MV-4-11 (cell line): ENCODE measurements around the gene MCTP2.
A peak's percentile ranks its signal among the peaks of the same experiment; 100 is the strongest.

Experiments used
- DNase-seq: peaks from one replicate; lab custom pipeline; 2025; lab: John Stamatoyannopoulos, UW

MCTP2 gene

DNA sequence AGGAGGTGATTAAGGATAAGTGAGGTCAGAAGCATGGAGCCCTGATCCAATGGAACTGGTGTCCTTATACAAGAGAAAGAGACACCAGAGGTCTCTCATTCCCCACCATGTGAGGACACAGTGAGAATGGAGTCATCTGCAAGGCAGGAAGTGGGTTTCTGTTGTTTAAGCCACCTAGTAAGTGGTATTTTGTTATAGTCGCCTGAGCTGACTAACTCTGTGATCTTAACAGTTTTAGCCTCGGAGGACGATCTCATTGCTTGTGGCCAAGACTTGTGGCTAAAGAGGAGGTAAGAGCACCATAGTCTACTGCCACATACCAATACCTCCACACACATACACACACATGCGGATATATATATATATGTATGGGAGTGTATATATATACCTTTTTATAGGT lies 73.8 kb downstream of the MCTP2 start:
- DNase-seq: peak; percentile 39

DNA sequence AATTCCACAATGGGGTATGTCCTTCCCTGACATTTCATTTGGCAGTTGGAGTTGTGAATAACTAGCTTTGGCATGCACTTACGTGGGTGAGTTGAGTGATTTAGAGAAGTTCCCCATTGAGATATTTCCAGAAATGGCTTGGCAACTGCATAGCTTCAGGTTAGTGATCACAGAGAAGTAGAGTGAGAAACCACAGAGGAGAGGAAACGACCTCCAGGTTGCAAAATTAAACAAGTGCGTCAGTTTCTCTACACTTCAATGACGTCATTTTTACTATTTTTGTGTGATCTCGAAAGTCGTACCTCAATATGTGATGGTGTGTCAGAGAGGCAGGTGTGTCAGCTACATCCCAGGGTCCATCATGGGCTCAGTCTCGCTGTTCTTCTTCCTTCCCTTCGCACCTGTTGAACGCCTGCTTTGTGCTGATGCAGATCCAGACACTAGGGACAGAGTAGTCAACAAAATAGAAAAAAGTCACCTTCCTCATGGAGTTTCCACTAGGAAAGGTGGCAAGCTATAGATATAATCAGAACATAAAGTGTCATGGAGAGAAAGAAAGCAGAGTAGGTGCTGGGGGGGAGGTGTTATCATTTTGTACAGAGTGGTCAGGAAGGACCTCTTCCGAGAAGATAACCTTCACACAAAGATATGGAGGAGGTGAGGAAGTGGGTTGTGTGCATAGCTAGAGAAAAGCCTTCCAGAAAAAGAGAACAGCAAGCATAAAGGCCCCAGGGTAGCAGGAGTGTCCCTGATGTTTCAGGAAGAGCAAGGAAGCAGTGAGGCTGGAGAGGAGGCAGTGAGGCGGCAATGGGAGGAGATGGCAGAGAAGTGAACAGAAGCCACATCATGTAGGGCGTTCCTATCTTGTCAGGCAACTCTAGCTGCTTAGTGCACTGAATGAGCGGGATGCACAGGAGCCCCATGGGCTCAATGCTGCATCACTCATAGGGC lies 75.6 kb downstream of the MCTP2 start:
- peak; percentile 23 for DNase-seq

DNA sequence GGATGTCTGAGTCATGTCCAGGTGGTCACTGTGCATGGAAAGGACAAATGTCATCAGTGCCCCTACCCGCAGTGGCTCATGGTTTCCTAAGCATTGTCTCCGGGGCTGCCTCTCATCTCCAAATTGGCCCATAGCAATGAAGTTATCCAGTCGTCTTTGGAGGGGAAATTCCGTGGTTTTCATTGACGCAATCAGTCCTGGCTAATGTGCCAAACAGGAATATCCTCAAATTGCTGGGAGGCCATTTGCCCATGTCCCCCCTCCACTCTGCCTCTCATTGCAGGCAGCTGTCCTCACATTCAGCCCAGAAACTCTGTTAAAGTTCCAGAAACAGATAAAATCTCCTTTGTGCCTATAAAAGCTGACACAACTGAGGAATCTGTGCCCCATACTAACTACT lies 81.6 kb downstream of the MCTP2 start:
- DNase-seq: no peak

DNA sequence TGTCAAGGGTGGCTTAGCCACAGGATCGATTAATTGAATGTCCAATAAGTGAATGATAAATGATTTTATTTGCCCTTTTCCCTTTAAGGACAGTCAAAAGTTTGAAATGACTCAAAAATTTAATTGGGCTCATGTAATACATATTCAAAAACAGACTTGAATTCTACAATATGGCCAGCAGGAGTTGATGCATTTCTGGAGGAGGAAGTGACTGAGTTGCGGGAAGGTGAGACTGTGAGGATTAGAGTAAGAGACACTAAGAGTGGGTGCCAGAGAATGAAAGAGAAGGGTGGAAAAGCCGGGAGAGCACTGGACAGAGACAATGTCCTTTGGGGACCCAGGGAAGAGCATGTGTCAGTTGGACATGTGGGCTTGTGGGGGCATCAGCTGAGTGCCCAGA lies 83.3 kb downstream of the MCTP2 start:
- DNase-seq: no peak

DNA sequence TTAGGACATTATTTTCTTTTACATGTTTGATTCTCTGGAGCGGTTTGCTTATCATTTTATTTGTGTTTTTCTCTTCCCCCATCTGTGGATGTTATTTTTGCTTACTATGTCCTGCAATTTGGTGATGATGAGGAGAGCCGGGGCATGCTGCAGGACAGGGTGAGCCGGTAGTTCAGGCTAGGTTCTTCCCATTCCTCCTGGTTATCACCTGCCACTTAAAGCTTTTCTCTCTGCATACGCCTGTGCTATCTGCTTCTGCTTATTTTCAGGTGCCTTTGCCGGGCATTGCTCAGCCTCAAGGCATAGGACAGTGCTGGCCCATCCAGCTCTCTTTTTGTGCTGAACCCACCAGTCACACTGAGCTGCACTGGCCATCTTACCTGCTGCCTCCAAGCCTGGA lies 85.8 kb downstream of the MCTP2 start:
- no peak for DNase-seq

DNA sequence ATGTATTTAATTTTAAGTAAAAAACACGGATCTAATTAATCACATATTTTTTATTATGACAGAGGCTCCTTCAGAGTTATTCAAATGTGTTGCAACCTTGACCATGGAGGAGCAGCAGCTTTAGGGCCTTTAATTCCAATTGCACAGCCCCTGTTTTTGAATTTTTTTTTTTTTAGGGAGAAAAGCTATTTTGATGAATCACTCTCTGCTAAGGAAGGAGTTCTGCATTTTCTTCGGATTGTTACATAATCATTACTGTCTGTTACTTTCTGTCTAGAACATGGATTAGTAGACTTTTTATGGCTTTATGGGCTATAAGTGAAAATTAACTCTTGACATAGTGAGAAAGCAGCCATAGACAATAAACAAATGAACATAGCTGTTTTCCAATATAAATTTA lies 90.8 kb downstream of the MCTP2 start:
- DNase-seq: peak; percentile 82

DNA sequence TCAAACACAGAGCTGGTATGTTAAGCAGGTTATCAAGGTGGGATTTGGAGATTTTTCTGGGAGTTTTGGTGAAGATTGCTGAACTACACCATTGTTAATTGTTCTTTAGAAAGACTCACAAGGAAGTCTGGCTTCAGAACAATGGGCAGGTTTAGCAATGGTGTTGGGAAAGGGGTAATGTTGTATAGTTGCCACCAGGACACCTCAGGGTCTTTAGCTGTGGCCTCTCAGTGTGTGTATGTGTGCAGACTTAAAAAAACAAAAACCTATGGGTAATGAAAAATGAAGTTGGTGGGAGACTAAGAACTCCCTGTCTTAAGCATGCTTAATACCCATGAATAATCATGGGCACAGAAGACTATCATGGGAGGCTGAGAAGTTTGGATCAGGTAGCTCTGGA lies 91.7 kb downstream of the MCTP2 start:
- DNase-seq: no peak

DNA sequence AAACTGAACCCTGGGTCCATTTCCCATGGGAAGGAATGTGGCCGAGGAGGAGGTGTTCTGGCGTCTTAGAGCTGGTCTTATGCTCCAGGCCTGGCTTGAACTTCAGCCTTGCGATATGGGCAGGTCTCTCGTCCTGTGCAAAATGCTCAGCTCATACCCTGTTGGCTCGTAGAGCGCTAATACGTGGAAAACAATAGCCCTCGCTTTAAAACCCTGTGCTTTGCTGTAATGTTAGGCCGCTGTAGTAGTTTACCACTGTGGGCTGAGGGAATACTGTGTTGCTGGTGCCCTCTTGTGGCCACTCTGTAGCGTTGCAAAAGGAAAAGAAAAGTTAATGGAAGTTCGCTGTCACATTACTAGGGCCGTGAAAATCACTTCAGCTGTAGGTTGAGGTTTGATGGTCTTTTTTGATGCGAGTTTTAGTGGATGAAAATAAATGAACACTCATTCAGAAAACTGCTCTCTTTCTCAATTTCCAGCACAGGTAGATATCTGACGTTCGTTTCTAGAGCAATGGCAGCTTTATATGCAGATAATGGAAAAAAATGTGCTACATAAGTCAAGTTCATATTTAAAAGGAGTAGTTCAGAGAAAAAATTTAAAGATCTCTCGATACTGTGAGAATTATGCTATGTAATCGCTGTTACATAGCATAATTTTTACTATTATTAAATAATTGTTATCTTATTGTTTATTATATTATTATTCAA lies 92.9 kb downstream of the MCTP2 start:
- DNase-seq: peak; percentile 61

DNA sequence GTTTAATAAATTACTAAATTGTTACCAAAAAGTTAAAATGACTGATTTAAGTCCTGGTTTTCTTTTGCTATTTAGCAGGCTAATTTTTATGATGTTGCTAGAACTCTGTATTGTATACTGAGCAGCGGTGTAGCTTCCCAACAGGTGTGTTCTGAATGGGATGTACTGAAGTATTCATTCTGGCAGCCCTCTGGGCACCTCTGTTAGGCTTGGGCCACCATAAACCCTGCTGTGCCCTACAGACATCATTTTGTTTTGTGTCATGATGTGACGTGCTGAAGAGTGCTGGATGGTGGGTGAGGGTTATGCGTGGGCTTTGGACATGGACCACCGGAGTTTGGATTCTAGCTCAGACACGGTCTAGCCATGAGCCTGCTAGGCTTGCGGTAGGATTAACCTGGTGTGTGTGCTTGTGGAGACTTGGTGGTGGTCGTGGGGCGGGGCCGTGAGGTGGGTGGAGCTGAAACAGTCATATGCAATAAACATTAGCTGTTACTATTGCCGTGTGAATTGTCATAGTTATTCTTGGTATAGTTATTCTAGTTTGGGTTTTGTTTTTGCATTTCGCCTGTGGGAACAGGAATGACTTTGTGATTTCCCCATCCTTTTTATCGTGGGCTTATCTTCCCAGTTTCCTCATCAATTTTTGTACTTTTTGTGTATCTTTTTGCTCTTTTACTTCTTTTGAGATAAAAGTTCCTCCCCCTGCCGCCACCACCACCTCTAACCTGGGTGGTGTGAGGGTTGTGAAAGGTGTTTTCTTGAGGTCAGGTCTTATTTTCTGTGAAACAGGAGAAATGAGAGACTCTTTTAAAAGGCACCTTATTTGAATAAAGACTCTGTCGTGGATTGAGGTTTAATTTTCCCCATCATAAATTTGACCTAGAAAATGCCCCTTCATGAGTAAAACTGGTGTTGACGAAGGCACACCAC lies 93.7 kb downstream of the MCTP2 start:
- DNase-seq: no peak

DNA sequence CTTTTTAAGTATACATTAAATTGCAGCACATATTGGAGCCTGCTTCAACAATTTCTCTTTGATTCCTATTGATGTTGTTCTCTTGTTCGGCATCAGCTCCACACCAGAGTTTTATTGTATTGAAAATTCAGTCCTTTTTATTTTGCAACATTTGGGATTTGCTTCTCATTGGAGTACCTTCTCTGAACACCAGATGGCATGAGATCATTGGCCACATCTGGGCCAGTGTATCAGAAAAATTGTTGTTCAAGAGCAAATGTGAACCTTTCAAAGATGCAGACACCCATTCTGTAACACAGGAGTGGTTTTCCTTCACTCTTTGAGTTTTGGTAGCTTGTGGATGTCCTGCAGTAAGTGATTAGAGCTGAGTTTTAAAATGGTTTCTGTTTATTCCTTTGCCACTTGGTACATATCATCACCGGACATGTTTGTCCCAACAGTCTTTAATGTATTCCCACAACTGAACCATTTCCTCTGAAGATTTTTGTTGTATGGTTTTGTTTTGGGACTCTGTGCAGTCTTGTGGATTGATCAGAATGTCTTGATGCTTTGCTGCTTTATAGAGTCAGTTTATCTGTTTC lies 96.1 kb downstream of the MCTP2 start:
- peak; percentile 25 for DNase-seq

DNA sequence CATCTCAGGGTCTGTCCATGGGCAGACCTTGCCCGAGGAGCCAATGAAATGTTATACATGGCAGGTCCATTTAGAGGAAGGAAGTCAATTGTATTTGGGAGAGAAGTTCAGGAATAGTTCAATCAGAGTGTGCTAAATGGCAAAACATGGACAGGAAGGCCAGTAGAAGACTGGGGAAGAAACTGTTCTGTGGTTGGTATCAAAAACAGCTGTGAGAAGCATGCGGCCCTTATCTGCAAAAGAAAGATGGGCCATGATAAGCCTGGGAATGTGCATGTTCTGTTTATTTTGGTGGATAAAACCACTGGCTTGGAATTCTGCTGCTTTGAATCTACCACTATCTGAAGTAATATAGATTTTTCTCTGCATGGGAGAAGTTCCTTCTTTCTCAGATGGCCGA lies 100.4 kb downstream of the MCTP2 start:
- DNase-seq: no peak

DNA sequence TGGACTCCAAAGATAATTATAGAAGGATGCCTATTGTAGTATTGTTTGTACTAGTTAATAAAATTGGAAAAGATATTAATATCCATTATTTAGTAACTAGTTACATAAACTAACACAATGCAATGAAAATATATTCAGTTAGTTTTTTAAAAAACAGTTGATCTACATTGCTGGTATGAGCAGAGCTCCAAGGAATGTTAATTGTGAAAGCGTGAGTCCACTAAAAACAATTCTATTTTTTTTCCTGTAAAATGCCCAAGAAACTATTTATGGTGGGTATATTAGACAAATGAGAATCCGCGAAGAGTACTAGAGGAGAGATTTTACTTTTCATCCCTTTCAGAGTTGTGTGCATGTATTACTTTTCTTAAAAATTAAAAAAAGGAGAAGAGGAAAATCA lies 104.3 kb downstream of the MCTP2 start:
- DNase-seq: no peak

DNA sequence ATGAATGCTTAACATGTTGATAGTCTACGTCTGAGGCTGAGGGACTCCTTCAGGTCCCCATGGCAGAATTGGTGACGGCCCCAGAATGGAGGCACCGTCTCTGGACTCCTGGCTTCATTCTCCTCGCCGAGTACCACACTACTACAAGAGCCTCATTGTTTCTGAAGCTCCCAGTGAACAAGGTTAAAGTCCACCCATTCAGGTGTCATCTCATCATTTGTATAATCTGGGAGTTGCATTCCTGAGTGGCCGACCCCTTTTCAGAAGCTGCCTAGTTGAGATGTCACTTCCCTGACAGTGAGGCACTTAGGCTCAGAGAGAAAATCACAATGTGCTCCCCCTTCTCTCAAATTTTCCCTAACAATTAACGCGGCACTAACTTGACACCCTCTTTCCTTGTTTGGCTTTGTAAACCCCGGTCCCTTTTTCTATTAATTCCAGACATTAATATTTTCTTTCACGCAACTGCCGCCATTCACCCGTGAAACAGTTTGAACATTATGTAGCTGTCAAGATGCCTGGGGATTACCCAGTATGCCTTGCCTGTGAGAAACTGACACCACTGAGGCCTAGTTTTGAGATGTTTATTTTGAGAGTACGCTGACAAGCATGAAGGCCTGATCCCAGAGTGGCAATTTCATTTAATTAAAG lies 105.6 kb downstream of the MCTP2 start:
- DNase-seq: no peak

DNA sequence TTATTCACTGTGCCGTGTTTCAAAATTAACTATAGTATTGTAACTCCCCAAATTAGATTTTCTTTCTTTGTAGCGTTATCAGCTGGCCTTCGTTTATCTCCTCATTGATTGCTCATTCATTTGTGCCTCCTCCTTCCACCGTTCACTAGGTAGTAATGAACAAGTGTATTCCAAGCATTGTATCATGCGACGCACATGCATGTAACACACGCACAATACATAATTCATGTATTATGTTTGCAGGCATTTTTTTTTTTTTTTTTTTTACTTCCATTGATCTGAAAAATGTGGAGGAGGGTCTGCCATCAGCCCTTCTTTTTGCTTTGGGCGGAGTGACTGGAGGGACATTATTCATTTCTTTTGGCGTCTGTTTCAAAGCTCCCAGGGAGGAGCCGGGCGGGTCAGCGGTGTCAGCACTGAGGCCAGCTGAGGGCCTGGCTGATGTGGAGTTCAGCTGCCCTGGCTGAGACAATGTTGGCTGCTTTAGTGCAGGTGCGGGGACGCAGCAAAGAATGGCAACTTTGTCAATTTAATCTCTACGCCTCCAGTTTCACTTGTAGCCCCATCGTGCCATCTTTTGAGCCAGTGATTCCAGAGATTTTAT lies 107.0 kb downstream of the MCTP2 start:
- no peak for DNase-seq

DNA sequence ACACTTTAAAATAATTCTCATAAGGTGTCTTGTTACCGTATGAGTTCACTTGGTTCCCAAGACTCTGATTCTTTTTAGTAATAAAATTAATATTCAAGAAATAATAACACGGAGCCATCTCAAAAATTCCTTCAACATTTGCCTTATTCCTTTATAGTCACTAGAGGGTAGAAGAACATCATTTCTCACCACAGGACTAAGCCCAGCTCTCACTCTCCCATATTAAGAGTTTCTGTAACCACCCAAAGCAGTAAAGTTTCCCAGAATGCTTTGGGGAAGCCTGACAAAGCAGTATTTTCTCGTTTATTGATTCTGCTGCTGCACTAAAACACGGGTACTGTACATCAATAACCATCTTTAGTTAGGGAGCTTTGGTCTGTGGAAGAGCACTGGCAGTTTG lies 114.9 kb downstream of the MCTP2 start:
- DNase-seq: no peak

DNA sequence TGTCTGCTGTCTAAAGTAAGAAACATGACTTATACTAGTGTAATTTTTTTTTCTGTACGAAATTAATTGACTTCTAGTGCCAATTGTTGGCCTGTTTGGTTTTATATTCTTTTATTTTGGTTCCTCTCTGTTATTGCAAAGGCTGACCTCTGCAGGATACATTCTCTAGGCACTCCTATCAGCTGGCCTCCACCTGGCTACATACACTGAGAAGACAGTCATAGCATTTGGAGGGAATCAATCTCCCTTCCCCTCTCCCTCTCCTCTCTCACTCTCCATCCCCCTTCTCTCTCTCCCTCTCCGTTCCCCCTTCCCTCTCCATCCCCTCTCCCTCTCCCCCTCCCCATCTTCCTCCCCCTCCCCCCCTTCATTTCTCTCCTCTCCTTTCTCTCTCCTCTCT lies 116.7 kb downstream of the MCTP2 start:
- no peak for DNase-seq

DNA sequence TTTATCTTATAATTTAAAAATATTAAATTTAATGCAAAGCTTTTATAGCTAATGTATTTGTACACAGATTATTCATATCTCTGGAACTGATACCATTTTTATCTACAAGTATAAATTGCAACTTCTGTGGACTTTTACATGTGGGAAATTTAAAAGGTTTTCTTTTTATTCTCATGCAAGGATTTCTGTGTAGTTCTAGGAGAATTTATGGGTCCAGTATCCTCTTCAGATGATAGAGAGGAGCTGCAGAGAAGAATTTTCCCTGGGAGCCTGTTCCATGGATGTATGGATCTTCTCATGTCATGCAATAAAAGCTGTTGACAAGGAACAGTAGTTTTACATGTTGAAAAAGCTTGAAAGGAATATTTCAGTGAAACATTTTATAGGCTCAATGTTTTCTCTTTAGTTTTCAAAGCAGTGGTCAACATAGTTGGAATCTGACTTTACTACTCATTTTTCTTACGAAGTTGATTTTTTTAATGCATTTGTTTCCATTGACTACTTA lies 119.7 kb downstream of the MCTP2 start:
- no peak for DNase-seq

DNA sequence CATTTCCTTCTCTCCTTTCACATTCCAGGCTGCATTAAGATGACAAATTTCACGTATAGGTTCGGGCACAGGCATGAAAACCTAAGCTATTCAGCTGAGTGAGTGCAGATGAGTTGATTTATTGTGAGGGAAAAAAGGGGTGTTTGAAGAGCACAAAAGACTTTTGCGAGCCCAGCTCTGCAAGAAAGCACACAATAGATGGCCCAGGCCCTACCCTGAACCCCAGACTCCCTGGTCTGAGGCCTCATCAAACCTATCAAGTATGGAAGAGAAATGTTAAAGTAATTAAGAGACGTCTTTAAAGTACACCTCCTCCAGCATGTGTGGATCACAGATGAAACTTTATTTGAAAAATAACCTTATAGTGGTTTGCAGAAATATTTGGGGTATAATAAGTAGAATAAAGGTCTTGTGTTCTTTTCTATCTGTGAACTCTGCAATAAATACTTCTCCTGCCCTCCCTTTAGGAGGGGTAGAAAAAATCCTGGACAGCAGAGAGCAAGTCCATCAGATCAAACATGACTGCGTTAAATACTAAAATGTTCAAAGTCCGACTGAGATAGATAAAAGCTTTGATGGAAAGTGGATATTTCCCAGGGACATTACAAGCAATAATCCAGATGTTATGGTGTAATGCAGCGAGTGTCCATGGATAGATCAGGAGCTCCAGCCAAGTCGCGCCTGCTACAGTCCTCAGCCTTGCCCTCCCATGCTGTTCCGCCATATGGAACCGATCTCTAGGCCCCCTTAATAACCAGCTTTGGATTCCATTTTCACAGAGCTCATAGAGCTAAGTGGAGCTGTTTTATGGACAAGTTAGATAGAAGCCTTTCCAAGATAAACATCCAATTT lies 121.5 kb downstream of the MCTP2 start:
- no peak for DNase-seq

DNA sequence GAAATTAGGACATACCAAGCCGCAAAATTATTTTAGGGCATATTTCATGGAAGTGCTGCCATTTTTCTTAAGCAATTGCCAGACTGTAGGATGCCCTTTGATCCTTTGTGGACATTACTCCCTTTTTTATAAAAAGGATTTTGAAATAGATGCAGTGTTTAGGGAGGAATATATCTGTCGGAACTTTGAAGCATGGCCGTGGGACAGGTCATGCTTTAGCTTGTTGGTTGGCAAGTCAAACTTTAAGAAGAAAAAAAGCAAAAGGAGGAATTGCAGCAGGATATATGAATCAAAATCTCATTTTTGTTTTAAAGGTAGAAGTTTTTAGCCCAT lies 122.1 kb downstream of the MCTP2 start:
- DNase-seq: no peak

DNA sequence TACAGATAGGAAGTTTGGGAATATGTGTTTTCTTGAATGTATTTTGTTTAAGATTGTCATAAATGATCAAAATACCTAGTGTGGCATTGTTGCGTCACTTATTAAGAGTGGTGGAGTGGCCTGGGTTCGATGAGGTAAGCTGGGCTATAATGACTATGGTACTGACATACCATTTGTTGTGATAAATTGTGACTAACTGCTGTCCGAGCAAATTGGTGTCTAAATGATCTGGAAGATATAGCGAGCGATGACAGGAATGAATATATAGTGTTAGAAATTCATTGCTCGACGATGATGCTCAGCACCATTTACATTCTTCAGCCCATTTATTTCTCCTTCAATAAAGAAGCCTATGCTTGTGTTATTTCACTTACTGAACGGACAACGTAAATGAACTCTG lies 123.3 kb downstream of the MCTP2 start:
- DNase-seq: no peak
